Mononuclear cell (primary cell): ENCODE data around the gene UBE2E1. TPM values are rescaled to one million over a fixed set of nuclear protein-coding genes. Genes with fewer than 3 reads are reported as not detected.
"Not testable (repeated sequence)": the region's sequence is repeated elsewhere in the genome, so short reads cannot be mapped to it uniquely, and the experiment has no call there.

Experiments used
- H3K27me3 ChIP-seq: 2 replicates; pipeline ENCODE4 v1.6.0; 2011; ENCODE audit warnings: low read length, control low read depth; ENCODE audit not compliant: insufficient read depth
- H3K4me1 ChIP-seq: 2 replicates; pipeline ENCODE4 v1.5.1; 2011; ENCODE audit warnings: mild to moderate bottlenecking, low read length, control low read depth; ENCODE audit not compliant: insufficient read depth
- H3K4me3 ChIP-seq: 2 replicates; pipeline ENCODE4 v1.5.1; 2011; ENCODE audit warnings: mild to moderate bottlenecking, low read length, moderate library complexity
- H3K9me3 ChIP-seq: 2 replicates; pipeline ENCODE4 v1.5.1; 2011; ENCODE audit warnings: low read depth, mild to moderate bottlenecking, control low read depth, low read length
- total RNA-seq: library from RNA; depleted of rRNA; stranded (reverse); fragments of >200 nt; gene quantifications from one replicate; pipeline ENCODE4 v1.2.3, GENCODE V29; 2012

UBE2E1 gene
- total RNA-seq, 1 donor, result 113 TPM

- no peak overlapping the region for H3K4me3 ChIP-seq
- no peaks in the 10 kb centered on the region for H3K9me3 ChIP-seq
- peaks cover 14% of the 10 kb centered on the region for H3K4me1 ChIP-seq
- no peaks in the 10 kb centered on the region for H3K27me3 ChIP-seq
Measured at GRCh38 chr3:23840521-23840920, 34.8 kb downstream of the UBE2E1 start.

- no peaks in the 10 kb centered on the region for H3K27me3 ChIP-seq
- no peaks in the 10 kb centered on the region for H3K9me3 ChIP-seq
- H3K4me3 ChIP-seq, result no peak overlapping the region
- H3K4me1 ChIP-seq, result no peaks in the 10 kb centered on the region
Measured at GRCh38 chr3:23843869-23844268, 38.1 kb downstream of the UBE2E1 start.

GRCh38 chr3:23845326-23846216 lies 39.8 kb downstream of the UBE2E1 start:
- no peaks in the 10 kb centered on the region for H3K27me3 ChIP-seq
- no peak overlapping the region for H3K4me3 ChIP-seq
- no peaks in the 10 kb centered on the region for H3K9me3 ChIP-seq
- H3K4me1 ChIP-seq, result no peaks in the 10 kb centered on the region

GRCh38 chr3:23849462-23849861 lies 43.7 kb downstream of the UBE2E1 start:
- H3K4me3 ChIP-seq, H3K9me3 ChIP-seq, H3K4me1 ChIP-seq, H3K27me3 ChIP-seq: not testable (repeated sequence)

- no peaks in the 10 kb centered on the region for H3K9me3 ChIP-seq
- no peak overlapping the region for H3K4me3 ChIP-seq
- H3K27me3 ChIP-seq, result no peaks in the 10 kb centered on the region
- H3K4me1 ChIP-seq, result peaks cover 47% of the 10 kb centered on the region
Measured at GRCh38 chr3:23856286-23856685, 50.5 kb downstream of the UBE2E1 start.

GRCh38 chr3:23859012-23859743 lies 53.4 kb downstream of the UBE2E1 start:
- peaks cover 49% of the 10 kb centered on the region for H3K4me1 ChIP-seq
- no peak overlapping the region for H3K4me3 ChIP-seq
- H3K9me3 ChIP-seq, result no peaks in the 10 kb centered on the region

GRCh38 chr3:23859839-23860382 lies 54.2 kb downstream of the UBE2E1 start:
- no peak overlapping the region for H3K4me3 ChIP-seq
- peaks cover 49% of the 10 kb centered on the region for H3K4me1 ChIP-seq
- no peaks in the 10 kb centered on the region for H3K27me3 ChIP-seq
- no peaks in the 10 kb centered on the region for H3K9me3 ChIP-seq

More at GRCh38 chr3:23859012-23859743, 53.4 kb downstream of the UBE2E1 start:
- no peaks in the 10 kb centered on the region for H3K27me3 ChIP-seq

GRCh38 chr3:23861689-23862088 lies 55.9 kb downstream of the UBE2E1 start:
- Histone ChIP-seq H3K9me3 (no peaks in the 10 kb centered on the region), H3K4me1 (peaks cover 45% of the 10 kb centered on the region), H3K4me3 (no peak overlapping the region), H3K27me3 (no peaks in the 10 kb centered on the region)

- peaks cover 31% of the 10 kb centered on the region for H3K4me1 ChIP-seq
- H3K9me3 ChIP-seq, result no peaks in the 10 kb centered on the region
- H3K27me3 ChIP-seq, result no peaks in the 10 kb centered on the region
- no peak overlapping the region for H3K4me3 ChIP-seq
Measured at GRCh38 chr3:23863060-23863459, 57.3 kb downstream of the UBE2E1 start.

GRCh38 chr3:23864931-23865330 lies 59.2 kb downstream of the UBE2E1 start:
- Histone ChIP-seq H3K4me1 (peaks cover 14% of the 10 kb centered on the region), H3K4me3 (no peak overlapping the region), H3K9me3 (no peaks in the 10 kb centered on the region), H3K27me3 (no peaks in the 10 kb centered on the region)

- no peak overlapping the region for H3K4me3 ChIP-seq
- no peaks in the 10 kb centered on the region for H3K27me3 ChIP-seq
- no peaks in the 10 kb centered on the region for H3K9me3 ChIP-seq
- peaks cover 11% of the 10 kb centered on the region for H3K4me1 ChIP-seq
Measured at GRCh38 chr3:23865595-23866396, 60.0 kb downstream of the UBE2E1 start.

- no peaks in the 10 kb centered on the region for H3K27me3 ChIP-seq
- H3K4me1 ChIP-seq, result peaks cover 6% of the 10 kb centered on the region
- H3K4me3 ChIP-seq, result no peak overlapping the region
- no peaks in the 10 kb centered on the region for H3K9me3 ChIP-seq
Measured at GRCh38 chr3:23867400-23867799, 61.6 kb downstream of the UBE2E1 start.

- no peaks in the 10 kb centered on the region for H3K9me3 ChIP-seq
- peaks cover 6% of the 10 kb centered on the region for H3K4me1 ChIP-seq
- no peak overlapping the region for H3K4me3 ChIP-seq
- H3K27me3 ChIP-seq, result no peaks in the 10 kb centered on the region
Measured at GRCh38 chr3:23867838-23868237, 62.1 kb downstream of the UBE2E1 start.

- Histone ChIP-seq H3K27me3 (no peaks in the 10 kb centered on the region), H3K9me3 (no peaks in the 10 kb centered on the region), H3K4me3 (no peak overlapping the region), H3K4me1 (peaks cover 6% of the 10 kb centered on the region)
Measured at GRCh38 chr3:23869977-23870662, 64.4 kb downstream of the UBE2E1 start.
